NB4 (cell line): ENCODE results near the gene PHYHIPL.

Experiments used
- POLR2A ChIP-seq: IDR thresholded peaks from 2 replicates; pipeline ENCODE4 v1.6.1; 2011; ENCODE audit warnings: mild to moderate bottlenecking; ENCODE audit not compliant: insufficient read length; ENCODE audit errors: extremely low read depth
- TF ChIP-seq, protein P1 (sequence below): IDR thresholded peaks from one replicate; pipeline ENCODE4 v1.5.1; 2012; ENCODE audit warnings: low read depth, low read length
- TF ChIP-seq, protein P2 (sequence below): IDR thresholded peaks from 2 replicates; pipeline ENCODE4 v1.6.1; 2011; ENCODE audit warnings: low read depth, low read length

- TF ChIP-seq, protein P1, sequence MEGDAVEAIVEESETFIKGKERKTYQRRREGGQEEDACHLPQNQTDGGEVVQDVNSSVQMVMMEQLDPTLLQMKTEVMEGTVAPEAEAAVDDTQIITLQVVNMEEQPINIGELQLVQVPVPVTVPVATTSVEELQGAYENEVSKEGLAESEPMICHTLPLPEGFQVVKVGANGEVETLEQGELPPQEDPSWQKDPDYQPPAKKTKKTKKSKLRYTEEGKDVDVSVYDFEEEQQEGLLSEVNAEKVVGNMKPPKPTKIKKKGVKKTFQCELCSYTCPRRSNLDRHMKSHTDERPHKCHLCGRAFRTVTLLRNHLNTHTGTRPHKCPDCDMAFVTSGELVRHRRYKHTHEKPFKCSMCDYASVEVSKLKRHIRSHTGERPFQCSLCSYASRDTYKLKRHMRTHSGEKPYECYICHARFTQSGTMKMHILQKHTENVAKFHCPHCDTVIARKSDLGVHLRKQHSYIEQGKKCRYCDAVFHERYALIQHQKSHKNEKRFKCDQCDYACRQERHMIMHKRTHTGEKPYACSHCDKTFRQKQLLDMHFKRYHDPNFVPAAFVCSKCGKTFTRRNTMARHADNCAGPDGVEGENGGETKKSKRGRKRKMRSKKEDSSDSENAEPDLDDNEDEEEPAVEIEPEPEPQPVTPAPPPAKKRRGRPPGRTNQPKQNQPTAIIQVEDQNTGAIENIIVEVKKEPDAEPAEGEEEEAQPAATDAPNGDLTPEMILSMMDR, result no peak
- TF ChIP-seq POLR2A, result no peak
- TF ChIP-seq, protein P2, sequence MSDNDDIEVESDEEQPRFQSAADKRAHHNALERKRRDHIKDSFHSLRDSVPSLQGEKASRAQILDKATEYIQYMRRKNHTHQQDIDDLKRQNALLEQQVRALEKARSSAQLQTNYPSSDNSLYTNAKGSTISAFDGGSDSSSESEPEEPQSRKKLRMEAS, result no peak
These were observed 76.0 kb downstream of the PHYHIPL start for GRCh38 chr10:59252491-59252890.
